Chondrocyte (in vitro differentiated cells): ENCODE data around the gene MARCHF11. TPM values are rescaled to one million over a fixed set of nuclear protein-coding genes. Genes with fewer than 3 reads are reported as not detected.

ENCODE experiments used
- DNase-seq: peaks from one replicate; pipeline ENCODE4 v3.0.0; 2021; ENCODE audit warnings: mixed read lengths, low spot score
- H3K27ac Mint-ChIP-seq: one replicate; pipeline ENCODE4 v1.8.0; 2021; ENCODE audit warnings: mild to moderate bottlenecking, moderate library complexity, mixed read lengths; ENCODE audit not compliant: unreplicated experiment
- H3K27me3 Mint-ChIP-seq: 2 replicates; pipeline ENCODE4 v1.8.0; 2021; ENCODE audit warnings: low read depth, mixed read lengths
- H3K36me3 Mint-ChIP-seq: 2 replicates; pipeline ENCODE4 v1.8.0; 2021; ENCODE audit warnings: low read depth, mixed read lengths
- H3K4me1 Mint-ChIP-seq: 2 replicates; pipeline ENCODE4 v1.8.0; 2021; ENCODE audit warnings: low read depth, mild to moderate bottlenecking, mixed read lengths
- H3K4me3 Mint-ChIP-seq: one replicate; pipeline ENCODE4 v1.8.0; 2021; ENCODE audit warnings: mild to moderate bottlenecking, moderate library complexity, mixed read lengths; ENCODE audit not compliant: unreplicated experiment
- H3K9me3 Mint-ChIP-seq: 2 replicates; pipeline ENCODE4 v1.8.0; 2021; ENCODE audit warnings: low read depth, mixed read lengths
- total RNA-seq: library from RNA; stranded (reverse); gene quantifications from 3 replicates; pipeline ENCODE4 v1.2.1, GENCODE V29; 2021
- TF ChIP-seq, protein P1 (sequence below): fragments of 200-600 bp; sonication (generic); IDR thresholded peaks from 2 replicates; pipeline ENCODE4 v1.5.0; 2021; ENCODE audit warnings: antibody characterized with exemption, mild to moderate bottlenecking, moderate library complexity

The MARCHF11 gene
- total RNA-seq, 1 donor from 2014 or later = not detected

GRCh38 chr5:16074358-16074757, 105.2 kb downstream of the MARCHF11 start:
- peaks cover 15% of the 10 kb centered on the region for H3K27me3 Mint-ChIP-seq
- no peaks in the 10 kb centered on the region for H3K9me3 Mint-ChIP-seq
- no peak overlapping the region for H3K27ac Mint-ChIP-seq
- TF ChIP-seq, protein P1, sequence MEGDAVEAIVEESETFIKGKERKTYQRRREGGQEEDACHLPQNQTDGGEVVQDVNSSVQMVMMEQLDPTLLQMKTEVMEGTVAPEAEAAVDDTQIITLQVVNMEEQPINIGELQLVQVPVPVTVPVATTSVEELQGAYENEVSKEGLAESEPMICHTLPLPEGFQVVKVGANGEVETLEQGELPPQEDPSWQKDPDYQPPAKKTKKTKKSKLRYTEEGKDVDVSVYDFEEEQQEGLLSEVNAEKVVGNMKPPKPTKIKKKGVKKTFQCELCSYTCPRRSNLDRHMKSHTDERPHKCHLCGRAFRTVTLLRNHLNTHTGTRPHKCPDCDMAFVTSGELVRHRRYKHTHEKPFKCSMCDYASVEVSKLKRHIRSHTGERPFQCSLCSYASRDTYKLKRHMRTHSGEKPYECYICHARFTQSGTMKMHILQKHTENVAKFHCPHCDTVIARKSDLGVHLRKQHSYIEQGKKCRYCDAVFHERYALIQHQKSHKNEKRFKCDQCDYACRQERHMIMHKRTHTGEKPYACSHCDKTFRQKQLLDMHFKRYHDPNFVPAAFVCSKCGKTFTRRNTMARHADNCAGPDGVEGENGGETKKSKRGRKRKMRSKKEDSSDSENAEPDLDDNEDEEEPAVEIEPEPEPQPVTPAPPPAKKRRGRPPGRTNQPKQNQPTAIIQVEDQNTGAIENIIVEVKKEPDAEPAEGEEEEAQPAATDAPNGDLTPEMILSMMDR = no peak
- H3K4me1 Mint-ChIP-seq = no peaks in the 10 kb centered on the region
- no peak overlapping the region for H3K4me3 Mint-ChIP-seq
- no peaks in the 10 kb centered on the region for H3K36me3 Mint-ChIP-seq
- no peak for DNase-seq

- Mint-ChIP-seq H3K4me1 (no peaks in the 10 kb centered on the region), H3K27me3 (peaks cover 21% of the 10 kb centered on the region), H3K4me3 (no peak overlapping the region), H3K36me3 (no peaks in the 10 kb centered on the region), H3K9me3 (no peaks in the 10 kb centered on the region), H3K27ac (no peak overlapping the region)
- TF ChIP-seq, protein P1 = no peak
- no peak for DNase-seq
These were observed 107.0 kb downstream of the MARCHF11 start for GRCh38 chr5:16072616-16073015.

DNA sequence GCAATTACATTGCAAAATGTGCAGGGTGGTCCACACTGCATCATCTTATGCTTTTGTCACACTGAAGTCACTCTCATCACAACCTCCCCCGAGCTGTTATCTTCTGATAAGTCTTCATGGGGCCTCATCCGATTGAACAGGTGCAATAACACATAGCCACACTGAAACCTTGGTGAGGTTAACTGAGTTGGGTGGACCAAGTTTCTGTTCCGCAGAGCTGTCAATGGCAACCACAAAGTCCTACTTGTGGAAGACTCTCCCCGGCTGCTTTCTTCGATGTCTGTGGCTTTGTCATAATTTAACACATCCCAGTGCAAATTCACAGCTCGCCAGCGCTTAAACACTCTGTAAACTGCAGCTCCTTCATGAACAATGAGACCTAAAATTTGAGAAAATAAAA, 112.2 kb downstream of the MARCHF11 start:
- TF ChIP-seq, protein P1 = no peak
- H3K9me3 Mint-ChIP-seq = no peaks in the 10 kb centered on the region
- H3K4me3 Mint-ChIP-seq = no peak overlapping the region
- H3K4me1 Mint-ChIP-seq = no peaks in the 10 kb centered on the region
- no peak for DNase-seq
- H3K36me3 Mint-ChIP-seq = no peaks in the 10 kb centered on the region
- H3K27ac Mint-ChIP-seq = no peak overlapping the region
- peaks cover 17% of the 10 kb centered on the region for H3K27me3 Mint-ChIP-seq

DNA sequence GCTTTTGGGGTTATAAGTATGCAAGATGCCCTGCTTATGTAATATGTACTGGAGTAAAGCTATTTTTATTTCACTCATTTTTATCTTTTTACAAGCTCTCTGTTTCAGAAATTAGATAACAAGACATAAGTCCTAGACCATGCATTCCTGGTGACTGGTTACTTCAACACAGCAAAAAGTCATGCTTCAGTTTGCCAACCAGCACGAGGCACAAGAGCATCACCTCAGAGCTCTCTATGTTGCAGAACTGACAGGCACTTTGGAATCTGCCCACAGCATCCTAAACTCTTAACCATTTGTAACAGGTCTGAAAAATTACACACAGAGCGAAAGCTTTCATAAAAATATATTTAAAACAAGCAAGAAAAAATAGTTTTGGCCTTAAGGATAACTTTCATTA, 112.8 kb downstream of the MARCHF11 start:
- H3K4me3 Mint-ChIP-seq = no peak overlapping the region
- H3K9me3 Mint-ChIP-seq = no peaks in the 10 kb centered on the region
- H3K27me3 Mint-ChIP-seq = peaks cover 17% of the 10 kb centered on the region
- H3K27ac Mint-ChIP-seq = no peak overlapping the region
- DNase-seq = no peak
- TF ChIP-seq, protein P1 = no peak
- H3K4me1 Mint-ChIP-seq = no peaks in the 10 kb centered on the region
- no peaks in the 10 kb centered on the region for H3K36me3 Mint-ChIP-seq

DNA sequence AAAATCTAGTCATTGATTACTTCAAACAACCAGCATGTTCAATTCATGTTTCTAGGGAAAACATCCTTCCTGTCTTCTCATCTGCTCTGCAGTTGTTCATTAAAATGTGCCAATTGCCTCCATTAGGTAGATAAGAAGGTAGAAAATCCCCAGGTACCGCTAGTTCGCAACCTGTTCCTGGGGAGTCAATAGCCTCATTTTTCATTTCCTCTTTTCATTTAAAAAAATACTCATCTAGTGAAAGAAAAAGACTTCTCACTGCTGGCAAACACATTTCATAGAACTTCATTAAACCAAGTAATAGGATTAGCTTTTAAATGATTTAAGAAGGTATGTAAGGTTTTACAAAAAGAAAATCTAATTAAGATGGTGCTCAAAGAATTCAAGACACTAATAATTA, 113.3 kb downstream of the MARCHF11 start:
- Mint-ChIP-seq H3K4me3 (no peak overlapping the region), H3K9me3 (no peaks in the 10 kb centered on the region), H3K36me3 (no peaks in the 10 kb centered on the region), H3K4me1 (no peaks in the 10 kb centered on the region), H3K27me3 (peaks cover 17% of the 10 kb centered on the region), H3K27ac (no peak overlapping the region)
- TF ChIP-seq, protein P1 = no peak
- no peak for DNase-seq
